Stimulated activated CD4-positive, alpha-beta T cell treated with anti-CD3 and anti-CD28 coated beads, TNF-alpha, amount 100 ng/mL, for 4 hours (primary cell): ENCODE measurements around the gene MMD.
"Not testable (repeated sequence)": the region's sequence is repeated elsewhere in the genome, so short reads cannot be mapped to it uniquely, and the experiment has no call there.

Source experiments
- DNase-seq, 3 experiments: peaks; one replicate each; pipeline ENCODE4 v3.0.0-alpha.2; 2020; ENCODE audit warnings: low read depth in 3 of 3

MMD gene

GRCh38 chr17:55421179-55421934 is at the start of gene MMD:
TSS of gene MMD (minus strand) at chr17:55421835. CDS start at chr17:55421695, 140 bp downstream.
- DNase-seq, result peak in 2 of 3 experiments; percentile 4 to 13

GRCh38 chr17:55466671-55467070 is 45.0 kb upstream of the MMD start:
- no peak for DNase-seq

- not testable (repeated sequence) for DNase-seq
These were observed 44.1 kb upstream of the MMD start for GRCh38 chr17:55465771-55466170.

GRCh38 chr17:55463600-55463999 is 42.0 kb upstream of the MMD start:
- DNase-seq, result no peak

GRCh38 chr17:55462711-55463110 is 41.1 kb upstream of the MMD start:
- no peak for DNase-seq

- DNase-seq, result no peak
These were observed 40.6 kb upstream of the MMD start for GRCh38 chr17:55462234-55462633.

- DNase-seq, result peak in 2 of 3 experiments; percentile 7 to 29
These were observed 37.3 kb upstream of the MMD start for GRCh38 chr17:55458978-55459377.

GRCh38 chr17:55458287-55458900 is 36.8 kb upstream of the MMD start:
- no peak for DNase-seq

- DNase-seq, result no peak
These were observed 34.9 kb upstream of the MMD start for GRCh38 chr17:55456307-55457240.

GRCh38 chr17:55454906-55455474 is 33.4 kb upstream of the MMD start:
- DNase-seq, result no peak

- DNase-seq, result no peak
These were observed 32.4 kb upstream of the MMD start for GRCh38 chr17:55453839-55454557.

GRCh38 chr17:55452139-55452790 is 30.6 kb upstream of the MMD start:
- DNase-seq, result no peak

- DNase-seq, result no peak
These were observed 30.1 kb upstream of the MMD start for GRCh38 chr17:55451758-55452138.

- DNase-seq, result no peak
These were observed 29.6 kb upstream of the MMD start for GRCh38 chr17:55451203-55451641.

GRCh38 chr17:55450232-55450825 is 28.7 kb upstream of the MMD start:
- no peak for DNase-seq

- no peak for DNase-seq
These were observed 27.0 kb upstream of the MMD start for GRCh38 chr17:55448681-55449080.

- no peak for DNase-seq
These were observed 25.1 kb upstream of the MMD start for GRCh38 chr17:55446581-55447205.

GRCh38 chr17:55446004-55446403 is 24.4 kb upstream of the MMD start:
- DNase-seq, result not testable (repeated sequence)

- DNase-seq, result no peak
These were observed 23.1 kb upstream of the MMD start for GRCh38 chr17:55444471-55445441.
